H9 (cell line): ENCODE measurements around the gene KRT222. TPM values are rescaled to one million over a fixed set of nuclear protein-coding genes. Genes with fewer than 3 reads are reported as not detected.

Source experiments
- DNase-seq: peaks from one replicate; pipeline ENCODE4 v3.0.0-alpha.2; 2017
- H2AFZ ChIP-seq: one replicate; pipeline ENCODE4 v1.6.1; 2013; ENCODE audit warnings: mild to moderate bottlenecking, low read length, control low read depth, moderate library complexity
- H2AK5ac ChIP-seq: 2 replicates; pipeline ENCODE4 v1.6.1; 2013; ENCODE audit warnings: low read length, control low read depth, mixed read lengths; ENCODE audit not compliant: insufficient read length
- H2BK120ac ChIP-seq: one replicate; pipeline ENCODE4 v1.6.1; 2013; ENCODE audit warnings: low read depth, mild to moderate bottlenecking, low read length, control low read depth, inconsistent platforms; ENCODE audit not compliant: poor library complexity, severe bottlenecking
- H2BK12ac ChIP-seq: 2 replicates; pipeline ENCODE4 v1.6.1; 2013; ENCODE audit warnings: low read length, control low read depth, mixed read lengths, low read depth; ENCODE audit not compliant: insufficient read length
- H2BK15ac ChIP-seq: 2 replicates; pipeline ENCODE4 v1.6.1; 2013; ENCODE audit warnings: low read depth, low read length, control low read depth
- H2BK20ac ChIP-seq: one replicate; pipeline ENCODE4 v1.6.1; 2013; ENCODE audit warnings: low read depth, mild to moderate bottlenecking, low read length, control low read depth, inconsistent platforms; ENCODE audit not compliant: poor library complexity, severe bottlenecking
- H2BK5ac ChIP-seq: 2 replicates; pipeline ENCODE4 v1.6.1; 2013; ENCODE audit warnings: low read length, control low read depth, mixed read lengths; ENCODE audit not compliant: insufficient read length
- H3K14ac ChIP-seq: 2 replicates; pipeline ENCODE4 v1.6.1; 2013; ENCODE audit warnings: low read length, control low read depth; ENCODE audit not compliant: insufficient read depth
- H3K18ac ChIP-seq: 2 replicates; pipeline ENCODE4 v1.6.1; 2013; ENCODE audit warnings: low read depth, mild to moderate bottlenecking, mixed read lengths, low read length, control low read depth; ENCODE audit not compliant: insufficient read length
- H3K23ac ChIP-seq: 2 replicates; pipeline ENCODE4 v1.6.1; 2013; ENCODE audit warnings: low read length, control low read depth, mixed read lengths, low read depth; ENCODE audit not compliant: insufficient read length
- H3K23me2 ChIP-seq: 2 replicates; pipeline ENCODE4 v1.6.1; 2013; ENCODE audit warnings: low read depth, mild to moderate bottlenecking, mixed read lengths, low read length, control low read depth; ENCODE audit not compliant: insufficient read length, poor library complexity, severe bottlenecking
- H3K27ac ChIP-seq: 2 replicates; pipeline ENCODE4 v1.5.1; 2013; ENCODE audit warnings: low read length, control low read depth, mixed read lengths, low read depth; ENCODE audit not compliant: insufficient read length
- H3K27me3 ChIP-seq: 2 replicates; pipeline ENCODE4 v1.6.1; 2013; ENCODE audit warnings: low read length, control low read depth, inconsistent platforms; ENCODE audit not compliant: insufficient read depth
- H3K4ac ChIP-seq: 2 replicates; pipeline ENCODE4 v1.6.1; 2013; ENCODE audit warnings: low read depth, mild to moderate bottlenecking, control low read depth, inconsistent platforms, low read length, moderate library complexity
- H3K4me1 ChIP-seq: 2 replicates; pipeline ENCODE4 v1.6.1; 2013; ENCODE audit warnings: low read length, control low read depth, inconsistent platforms; ENCODE audit not compliant: insufficient read depth
- H3K4me2 ChIP-seq: 2 replicates; pipeline ENCODE4 v1.6.1; 2013; ENCODE audit warnings: low read length, control low read depth, mixed read lengths; ENCODE audit not compliant: insufficient read length, insufficient read depth
- H3K56ac ChIP-seq: 2 replicates; pipeline ENCODE4 v1.6.1; 2013; ENCODE audit warnings: low read depth, mild to moderate bottlenecking, mixed read lengths, low read length, control low read depth; ENCODE audit not compliant: insufficient read length
- H3K79me1 ChIP-seq: 2 replicates; pipeline ENCODE4 v1.6.1; 2013; ENCODE audit warnings: low read depth, mild to moderate bottlenecking, moderate library complexity, low read length, control low read depth, inconsistent platforms; ENCODE audit not compliant: insufficient read depth, poor library complexity, severe bottlenecking
- H3K79me2 ChIP-seq: 2 replicates; pipeline ENCODE4 v1.6.1; 2013; ENCODE audit warnings: low read length, control low read depth, inconsistent platforms; ENCODE audit not compliant: insufficient read depth
- H3K9ac ChIP-seq: 2 replicates; pipeline ENCODE4 v1.6.1; 2013; ENCODE audit warnings: low read length, control low read depth, mixed read lengths; ENCODE audit not compliant: insufficient read length; ENCODE audit errors: extremely low read depth
- H3K9me3 ChIP-seq: one replicate; pipeline ENCODE4 v1.6.1; 2013; ENCODE audit warnings: low read depth, low read length, inconsistent platforms; ENCODE audit not compliant: control insufficient read depth
- H3T11ph ChIP-seq: one replicate; pipeline ENCODE4 v1.6.1; 2013; ENCODE audit warnings: mild to moderate bottlenecking, low read length, control low read depth, inconsistent platforms
- H4K20me1 ChIP-seq: one replicate; pipeline ENCODE4 v1.6.1; 2013; ENCODE audit not compliant: control insufficient read depth, insufficient read length, insufficient read depth
- H4K5ac ChIP-seq: 2 replicates; pipeline ENCODE4 v1.6.1; 2013; ENCODE audit warnings: low read depth, mild to moderate bottlenecking, mixed read lengths, low read length, control low read depth; ENCODE audit not compliant: insufficient read length
- H4K8ac ChIP-seq: replicated peaks from 2 replicates; pipeline ENCODE4 v1.6.1; 2013; ENCODE audit warnings: low read length, control low read depth, mixed read lengths, low read depth; ENCODE audit not compliant: insufficient read length
- H4K91ac ChIP-seq: 2 replicates; pipeline ENCODE4 v1.6.1; 2013; ENCODE audit warnings: low read depth, mild to moderate bottlenecking, moderate library complexity, mixed read lengths, low read length, control low read depth; ENCODE audit not compliant: insufficient read length
- H3K27ac Mint-ChIP-seq, 3 experiments: 2 replicates in 2 of 3; 3 replicates in 1 of 3; pipeline ENCODE4 v1.8.0; 2020 to 2021; ENCODE audit warnings: mixed read lengths in 3 of 3, mild to moderate bottlenecking in 1 of 3, moderate library complexity in 1 of 3
- H3K27me3 Mint-ChIP-seq: 2 replicates; pipeline ENCODE4 v1.8.0; 2021; ENCODE audit warnings: low read depth, mild to moderate bottlenecking, moderate library complexity, mixed read lengths
- H3K36me3 Mint-ChIP-seq, 3 experiments: 2 replicates in 2 of 3; 3 replicates in 1 of 3; pipeline ENCODE4 v1.8.0; 2020 to 2021; ENCODE audit warnings: low read depth in 3 of 3, mixed read lengths in 3 of 3; ENCODE audit not compliant: insufficient read depth in 1 of 3
- H3K4me1 Mint-ChIP-seq, 2 experiments: 2 replicates each; pipeline ENCODE4 v1.8.0; 2020; ENCODE audit warnings: mixed read lengths in 2 of 2
- H3K4me3 Mint-ChIP-seq, 2 experiments: 2 replicates in 1 of 2; 3 replicates in 1 of 2; pipeline ENCODE4 v1.8.0; 2020 to 2021; ENCODE audit warnings: mild to moderate bottlenecking in 2 of 2, mixed read lengths in 2 of 2, moderate library complexity in 1 of 2
- H3K9me3 Mint-ChIP-seq, 2 experiments: 2 replicates in 1 of 2; 3 replicates in 1 of 2; pipeline ENCODE4 v1.8.0; 2020; ENCODE audit warnings: mild to moderate bottlenecking in 2 of 2, mixed read lengths in 2 of 2, moderate library complexity in 1 of 2
- WGBS: extraction: QIAGEN DNeasy Blood & Tissue Kit; methylation state at CpG from one replicate; pipeline ENCODE4 v1.1.7; 2013; ENCODE audit warnings: missing lambda C conversion rate, low lambda C conversion rate, mixed read lengths; ENCODE audit not compliant: insufficient read length; ENCODE audit errors: extremely low coverage; 5-methylcytosine and 5-hydroxymethylcytosine counted together
- total RNA-seq: library from RNA; stranded (reverse); gene quantifications from 2 replicates; pipeline ENCODE4 v1.2.1, GENCODE V29; 2021
- TF ChIP-seq, protein P1 (sequence below): fragments of 200-600 bp; sonication (generic); conservative IDR thresholded peaks from 3 replicates; pipeline ENCODE4 v1.8.0; 2021; ENCODE audit warnings: antibody characterized with exemption, mild to moderate bottlenecking

KRT222 gene
- total RNA-seq, 1 experiment from 2014 or later, result 0.13 TPM

DNA sequence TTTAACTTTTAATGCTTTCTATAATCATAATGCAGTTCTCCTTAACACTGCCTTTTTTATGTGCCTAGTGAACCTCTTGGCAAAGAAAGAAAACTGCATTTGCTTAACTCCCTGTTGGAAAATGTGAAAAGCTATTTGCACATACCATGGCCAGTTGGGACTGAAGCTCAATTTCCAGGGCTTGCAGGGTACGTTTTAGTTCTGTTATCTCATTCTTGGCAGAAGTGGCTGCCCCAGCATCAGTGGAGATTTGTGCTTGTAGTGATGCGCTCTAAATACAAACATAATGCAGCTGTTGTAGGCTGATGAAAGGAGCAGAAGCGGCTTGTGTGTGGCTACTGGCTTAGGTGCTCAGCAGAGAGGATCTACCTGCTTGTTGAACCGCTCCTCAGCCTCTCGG, 34.9 kb upstream of the KRT222 start:
- peaks cover 0 to 3% of the 10 kb centered on the region in 2 experiments; a peak in 1 of 4 replicates for H3K4me1 Mint-ChIP-seq
- DNase-seq, result no peak
- no peak overlapping the region for H2BK12ac ChIP-seq

More for the DNA sequence above, 34.9 kb upstream of the KRT222 start:
- no peak overlapping the region for H2AK5ac ChIP-seq
- no peak overlapping the region for H3T11ph ChIP-seq
- no peak overlapping the region for H2BK15ac ChIP-seq
- TF ChIP-seq, protein P1, sequence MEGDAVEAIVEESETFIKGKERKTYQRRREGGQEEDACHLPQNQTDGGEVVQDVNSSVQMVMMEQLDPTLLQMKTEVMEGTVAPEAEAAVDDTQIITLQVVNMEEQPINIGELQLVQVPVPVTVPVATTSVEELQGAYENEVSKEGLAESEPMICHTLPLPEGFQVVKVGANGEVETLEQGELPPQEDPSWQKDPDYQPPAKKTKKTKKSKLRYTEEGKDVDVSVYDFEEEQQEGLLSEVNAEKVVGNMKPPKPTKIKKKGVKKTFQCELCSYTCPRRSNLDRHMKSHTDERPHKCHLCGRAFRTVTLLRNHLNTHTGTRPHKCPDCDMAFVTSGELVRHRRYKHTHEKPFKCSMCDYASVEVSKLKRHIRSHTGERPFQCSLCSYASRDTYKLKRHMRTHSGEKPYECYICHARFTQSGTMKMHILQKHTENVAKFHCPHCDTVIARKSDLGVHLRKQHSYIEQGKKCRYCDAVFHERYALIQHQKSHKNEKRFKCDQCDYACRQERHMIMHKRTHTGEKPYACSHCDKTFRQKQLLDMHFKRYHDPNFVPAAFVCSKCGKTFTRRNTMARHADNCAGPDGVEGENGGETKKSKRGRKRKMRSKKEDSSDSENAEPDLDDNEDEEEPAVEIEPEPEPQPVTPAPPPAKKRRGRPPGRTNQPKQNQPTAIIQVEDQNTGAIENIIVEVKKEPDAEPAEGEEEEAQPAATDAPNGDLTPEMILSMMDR, result no peak
- H3K14ac ChIP-seq, result no peak overlapping the region
- H3K18ac ChIP-seq, result no peak overlapping the region
- no peak overlapping the region for H4K8ac ChIP-seq
- H3K4me3 Mint-ChIP-seq, result no peak overlapping the region
- no peak overlapping the region for H3K4me2 ChIP-seq
- H3K79me1 ChIP-seq, result no peaks in the 10 kb centered on the region
- WGBS, result no CpG with 5 or more reads among the region's 5 CpGs
- no peak overlapping the region for H3K23ac ChIP-seq
- H2BK120ac ChIP-seq, result no peak overlapping the region
- no peak overlapping the region for H3K27ac ChIP-seq
- no peak overlapping the region for H2BK5ac ChIP-seq
- H3K9ac ChIP-seq, result no peak overlapping the region
- no peaks in the 10 kb centered on the region for H3K79me2 ChIP-seq
- no peak overlapping the region for H4K91ac ChIP-seq
- no peaks in the 10 kb centered on the region for H3K4me1 ChIP-seq
- H3K27me3 Mint-ChIP-seq, result 0 out of 2 replicates have a peak, but pooled peaks cover 5% of the 10 kb centered on the region
- H3K56ac ChIP-seq, result no peak overlapping the region
- no peaks in the 10 kb centered on the region for H3K27me3 ChIP-seq
- H3K9me3 Mint-ChIP-seq, result no peaks in the 10 kb centered on the region
- H3K4ac ChIP-seq, result no peak overlapping the region
- no peak overlapping the region for H2AFZ ChIP-seq
- no peak overlapping the region for H4K5ac ChIP-seq
- H3K9me3 ChIP-seq, result no peaks in the 10 kb centered on the region
- no peaks in the 10 kb centered on the region for H3K23me2 ChIP-seq
- H3K36me3 Mint-ChIP-seq, result no peaks in the 10 kb centered on the region
- no peak overlapping the region; a peak in 1 of 7 replicates for H3K27ac Mint-ChIP-seq
- H2BK20ac ChIP-seq, result no peak overlapping the region
- no peaks in the 10 kb centered on the region for H4K20me1 ChIP-seq
